HEK293T (cell line): ENCODE results near the gene PRR30.

ENCODE experiments used
- CTCF ChIA-PET: fragments of 350-600 bp; formaldehyde crosslinking; extraction: SDS; loops from one replicate; lab custom pipeline; 2021; ENCODE audit warnings: antibody characterized with exemption, inconsistent platforms; lab: Yijun Ruan, JAX
- POLR2A ChIA-PET: fragments of 350-600 bp; formaldehyde crosslinking; extraction: SDS; loops from one replicate; lab custom pipeline; 2020; ENCODE audit warnings: antibody characterized with exemption, inconsistent platforms; lab: Yijun Ruan, JAX
- DNase-seq: peaks from one replicate; pipeline ENCODE4 v3.0.0; 2012; ENCODE audit warnings: mixed read lengths; ENCODE audit errors: extremely low spot score
- ARNT ChIP-seq: fragments of 450-650 bp; IDR thresholded peaks from 2 replicates; pipeline ENCODE4 v1.6.1; 2017; ENCODE audit warnings: mild to moderate bottlenecking
- BHLHE40 ChIP-seq: fragments of 450-650 bp; IDR thresholded peaks from 2 replicates; pipeline ENCODE4 v1.6.1; 2016; ENCODE audit warnings: mild to moderate bottlenecking, moderate library complexity, borderline replicate concordance
- CTBP1 ChIP-seq: fragments of 450-650 bp; IDR thresholded peaks from 2 replicates; pipeline ENCODE4 v1.6.1; 2016; ENCODE audit warnings: borderline replicate concordance
- ELF4 ChIP-seq: fragments of 450-650 bp; IDR thresholded peaks from 2 replicates; pipeline ENCODE4 v1.6.1; 2017; ENCODE audit warnings: antibody characterized with exemption
- FOXA1 ChIP-seq: fragments of 450-650 bp; IDR thresholded peaks from 2 replicates; pipeline ENCODE4 v1.6.1; 2016; ENCODE audit warnings: mild to moderate bottlenecking
- FOXK2 ChIP-seq: fragments of 450-650 bp; IDR thresholded peaks from 2 replicates; pipeline ENCODE4 v1.6.1; 2016; ENCODE audit warnings: mild to moderate bottlenecking
- FOXM1 ChIP-seq: fragments of 450-650 bp; IDR thresholded peaks from 2 replicates; pipeline ENCODE4 v1.6.1; 2017; ENCODE audit warnings: mild to moderate bottlenecking, borderline replicate concordance
- HDGF ChIP-seq: fragments of 450-650 bp; IDR thresholded peaks from 2 replicates; pipeline ENCODE4 v1.6.1; 2017; ENCODE audit warnings: antibody characterized with exemption, borderline replicate concordance
- L3MBTL2 ChIP-seq: fragments of 450-650 bp; conservative IDR thresholded peaks from 2 replicates; pipeline ENCODE4 v1.6.1; 2016; ENCODE audit warnings: mild to moderate bottlenecking
- LEF1 ChIP-seq: fragments of 450-650 bp; IDR thresholded peaks from 2 replicates; pipeline ENCODE4 v1.6.1; 2017; ENCODE audit warnings: mild to moderate bottlenecking, borderline replicate concordance
- NFRKB ChIP-seq: fragments of 450-650 bp; IDR thresholded peaks from 2 replicates; pipeline ENCODE4 v1.6.1; 2016; ENCODE audit warnings: mild to moderate bottlenecking, moderate library complexity
- PKNOX1 ChIP-seq: fragments of 450-650 bp; IDR thresholded peaks from 2 replicates; pipeline ENCODE4 v1.6.1; 2016
- SP1 ChIP-seq: fragments of 450-650 bp; IDR thresholded peaks from 2 replicates; pipeline ENCODE4 v1.6.1; 2017
- SUZ12 ChIP-seq: fragments of 450-650 bp; IDR thresholded peaks from 2 replicates; pipeline ENCODE4 v1.6.1; 2016; ENCODE audit warnings: mild to moderate bottlenecking
- TARDBP ChIP-seq: fragments of 450-650 bp; IDR thresholded peaks from 2 replicates; pipeline ENCODE4 v1.6.1; 2016
- ZNF384 ChIP-seq: fragments of 450-650 bp; IDR thresholded peaks from 2 replicates; pipeline ENCODE4 v1.6.1; 2016

The PRR30 gene

GRCh38 chr2:27150639-27151230, 11.5 kb upstream of the PRR30 start:
- TF ChIP-seq PKNOX1, result no peak
- TF ChIP-seq CTBP1, result no peak
- no peak for TF ChIP-seq L3MBTL2
- POLR2A ChIA-PET, result interaction anchor here (1.1 kb wide), 1 partner anchor 17 kb away, joined by 4 read pairs; the partner anchor contains the start of gene PREB
- DNase-seq, result no peak
- CTCF ChIA-PET, result interaction anchor here (0.9 to 1.5 kb wide), 3 partner anchors 12 to 41 kb away, joined by 3 to 5 read pairs (median 3); partner anchors contain the start of gene PRR30

DNA sequence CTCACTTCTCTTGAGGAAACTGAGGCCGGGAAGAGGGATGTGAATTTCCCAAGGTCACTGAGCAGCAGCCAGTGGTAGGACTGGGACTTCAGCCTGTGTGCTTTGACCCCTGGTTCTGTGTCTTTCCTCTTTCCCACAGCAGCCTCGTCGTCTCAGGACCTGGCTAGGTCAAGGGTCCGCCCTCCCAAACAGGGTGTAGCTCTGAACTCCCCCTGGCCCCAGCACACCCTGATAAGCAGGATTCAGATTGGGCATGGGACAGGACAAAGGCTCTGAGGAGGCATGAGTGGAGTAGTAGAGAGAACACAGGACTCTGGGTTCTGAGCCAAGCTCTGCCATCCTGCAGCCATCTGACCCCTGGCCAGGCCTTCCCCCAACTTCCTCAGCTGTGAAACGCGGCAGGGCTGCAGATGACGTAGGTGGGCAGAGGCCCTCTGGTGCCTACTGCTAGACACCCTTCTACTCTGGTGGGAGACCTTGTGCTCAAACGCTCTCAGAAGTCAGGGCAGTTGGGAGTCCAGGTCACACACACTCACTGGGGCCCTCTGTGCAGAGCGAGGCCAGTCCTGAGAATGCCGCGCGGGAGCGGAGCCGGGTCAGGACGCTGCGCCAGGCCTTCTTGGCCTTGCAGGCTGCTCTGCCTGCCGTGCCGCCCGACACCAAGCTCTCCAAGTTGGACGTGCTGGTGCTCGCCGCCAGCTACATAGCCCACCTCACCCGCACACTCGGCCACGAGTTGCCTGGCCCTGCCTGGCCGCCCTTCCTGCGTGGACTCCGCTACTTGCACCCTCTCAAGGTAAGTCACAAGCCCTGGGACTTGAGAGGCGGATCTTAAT, 10.6 kb upstream of the PRR30 start:
- POLR2A ChIA-PET, result interaction anchor here (1.4 kb wide), 1 partner anchor 16 kb away, joined by 3 read pairs; no protein-coding TSS in a partner anchor
- DNase-seq, result no peak
- TF ChIP-seq BHLHE40, result no peak
- no peak for TF ChIP-seq FOXM1
- no peak for TF ChIP-seq FOXA1
- no peak for TF ChIP-seq TARDBP
- CTCF ChIA-PET, result interaction anchor here (1.5 kb wide), 1 partner anchor 11 kb away, joined by 5 read pairs; the partner anchor contains the start of gene PRR30

GRCh38 chr2:27148801-27149439, 9.7 kb upstream of the PRR30 start, which contains the start of gene TCF23:
Gene TCF23, plus strand, starts transcription at chr2:27149004. Its CDS starts 130 bp downstream, at chr2:27149134.
- ChIA-PET POLR2A (interaction anchor here (1.4 kb wide), 1 partner anchor 15 kb away, joined by 3 read pairs; no protein-coding TSS in a partner anchor), CTCF (no interaction called here)
- TF ChIP-seq FOXA1 (no peak), FOXK2 (no peak), CTBP1 (no peak), SP1 (no peak), LEF1 (no peak)
- DNase-seq, result no peak

DNA sequence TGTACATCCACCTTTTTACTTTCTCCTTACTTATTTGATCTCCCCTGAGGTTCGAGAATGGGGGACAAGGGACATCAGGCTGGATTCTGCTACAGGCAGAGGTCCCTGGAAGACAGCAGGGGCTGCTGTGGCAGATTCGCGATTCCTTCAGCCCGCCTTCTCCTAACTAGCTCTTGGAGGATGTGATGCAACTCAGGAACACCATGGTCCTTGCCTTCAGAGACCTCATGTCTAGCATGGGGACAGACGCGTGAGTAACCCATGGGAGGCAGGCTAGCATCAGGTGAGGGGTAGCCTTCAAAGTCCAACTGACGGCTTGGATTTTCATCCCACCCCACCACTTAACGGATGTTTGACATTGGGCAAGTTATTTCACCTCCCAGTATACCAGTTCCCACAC, 8.7 kb upstream of the PRR30 start:
- TF ChIP-seq HDGF, result no peak
- ChIA-PET POLR2A (no interaction called here), CTCF (no interaction called here)
- no peak for DNase-seq

DNA sequence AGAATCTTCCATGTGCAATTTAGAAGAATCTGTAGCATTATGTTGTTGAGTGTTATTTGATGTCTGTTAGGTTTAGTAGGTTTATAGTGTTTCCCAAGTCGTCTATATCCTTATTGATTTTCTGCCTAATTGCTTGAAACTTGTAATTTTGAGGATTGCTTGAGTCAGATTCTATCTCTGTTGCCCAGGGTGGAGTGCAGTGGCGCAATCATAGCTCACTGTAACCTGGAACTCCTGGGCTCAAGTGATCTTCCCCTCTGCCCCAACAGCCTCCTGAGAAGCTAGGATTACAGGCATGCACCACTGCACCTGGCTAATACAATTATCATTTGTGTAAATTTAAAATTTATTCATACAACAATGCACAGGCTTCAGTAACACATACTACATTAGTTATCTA, 6.5 kb upstream of the PRR30 start:
- ChIA-PET POLR2A (interaction anchor here (0.8 to 1.2 kb wide), 2 partner anchors 11 to 12 kb away, joined by 3 to 4 read pairs; partner anchors contain the start of gene PREB), CTCF (interaction anchor here (1.2 kb wide), 1 partner anchor 24 kb away, joined by 3 read pairs; no protein-coding TSS in a partner anchor)
- DNase-seq, result no peak
- TF ChIP-seq TARDBP (no peak), SP1 (no peak), HDGF (no peak), NFRKB (no peak), ARNT (no peak), CTBP1 (no peak), SUZ12 (no peak), ZNF384 (no peak), FOXM1 (no peak), LEF1 (no peak), ELF4 (no peak), BHLHE40 (no peak), FOXK2 (no peak), L3MBTL2 (no peak)

- ChIA-PET CTCF (no interaction called here), POLR2A (no interaction called here)
- DNase-seq, result no peak
- TF ChIP-seq SUZ12 (no peak), PKNOX1 (no peak), NFRKB (no peak), CTBP1 (no peak), L3MBTL2 (no peak), SP1 (no peak), HDGF (no peak), TARDBP (no peak), LEF1 (no peak), ARNT (no peak), ZNF384 (no peak), FOXA1 (no peak), BHLHE40 (no peak), FOXM1 (no peak), FOXK2 (no peak), ELF4 (no peak)
Observed at GRCh38 chr2:27143285-27143684, 4.1 kb upstream of the PRR30 start.

DNA sequence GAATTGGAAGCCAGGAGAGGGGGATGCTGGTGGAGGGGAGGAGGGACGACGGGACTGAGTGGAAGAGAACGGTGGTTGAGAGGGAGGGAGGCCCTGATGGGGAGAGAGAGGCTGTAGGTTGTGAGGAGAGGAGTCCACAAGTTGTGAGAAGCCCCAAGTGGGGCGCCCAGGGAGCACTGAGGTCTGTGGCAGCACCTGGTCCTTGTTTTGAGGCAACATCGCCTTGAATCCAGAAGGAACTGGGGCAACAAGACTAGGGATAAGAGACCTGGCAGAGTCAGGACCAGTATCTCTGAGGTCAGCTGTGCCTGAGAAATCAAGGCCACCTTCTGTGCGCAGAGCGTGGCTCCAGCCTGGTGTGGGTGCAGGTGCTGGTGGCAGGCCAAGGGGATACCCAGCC, 1.1 kb downstream of the PRR30 start:
- ChIA-PET POLR2A (no interaction called here), CTCF (no interaction called here)
- DNase-seq, result no peak
- no peak for TF ChIP-seq BHLHE40
- TF ChIP-seq HDGF, result no peak
- no peak for TF ChIP-seq L3MBTL2
- no peak for TF ChIP-seq SP1
- no peak for TF ChIP-seq CTBP1
- TF ChIP-seq ZNF384, result no peak
- TF ChIP-seq SUZ12, result no peak
- no peak for TF ChIP-seq FOXA1
- no peak for TF ChIP-seq TARDBP
- TF ChIP-seq ELF4, result no peak
- no peak for TF ChIP-seq LEF1
- TF ChIP-seq ARNT, result no peak
- TF ChIP-seq FOXK2, result no peak
- no peak for TF ChIP-seq PKNOX1
- no peak for TF ChIP-seq FOXM1
- TF ChIP-seq NFRKB, result no peak
